ENCODE results near the gene YPEL2. TPM values are rescaled to one million over a fixed set of nuclear protein-coding genes. Genes with fewer than 3 reads are reported as not detected.

YPEL2 gene
- total and polyA plus RNA-seq, 2 of the 13 experiments (the other 11 are each of a cell fraction or from before 2014, with no cell fraction given): 8.5 to 21.1 TPM

DNA sequence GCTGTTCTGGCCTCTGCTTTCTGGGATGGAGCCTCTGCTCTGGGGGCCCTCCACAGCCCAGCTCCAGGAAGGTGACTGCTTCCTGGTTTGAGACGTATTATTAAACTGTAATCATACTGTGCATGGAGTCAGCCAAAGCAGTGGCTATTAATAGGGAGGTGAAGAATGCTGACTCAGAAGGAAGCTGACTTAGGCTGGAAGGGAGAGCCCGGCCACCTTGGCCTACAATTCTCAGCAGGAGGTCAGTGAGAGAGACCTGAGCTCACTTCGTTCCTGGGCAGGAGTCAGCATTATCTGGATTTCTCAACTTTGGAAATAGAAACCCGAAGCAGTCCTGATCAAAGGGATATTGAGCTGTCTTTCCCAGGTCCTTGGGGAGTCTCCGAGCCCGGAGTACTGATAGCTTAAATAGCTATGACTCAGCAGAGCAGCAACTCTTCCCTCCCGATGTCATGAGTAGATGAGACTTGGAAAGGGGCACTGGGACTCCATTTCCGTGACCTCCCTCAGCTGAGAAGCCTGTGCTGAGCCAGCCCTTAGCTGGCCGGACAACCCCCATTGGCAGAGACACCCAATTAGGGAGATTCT, 91.8 kb downstream of the YPEL2 start (continued):
- no peak for TF ChIP-seq ZBED4 (CRISPR knock-in tag; IDR thresholded peaks at IDR 0.05; ENCODE audit: borderline replicate concordance)
- no peak for TF ChIP-seq NCOR1 (IDR thresholded peaks at IDR 0.05; ENCODE audit: borderline replicate concordance, low read length)
- TF ChIP-seq ZNF282 (IDR thresholded peaks at IDR 0.05; ENCODE audit: partially characterized antibody): no peak
- TF ChIP-seq STAT5B (CRISPR knock-in tag; IDR thresholded peaks at IDR 0.05): no peak
- TF ChIP-seq PLSCR1 (CRISPR knock-in tag; IDR thresholded peaks at IDR 0.05; ENCODE audit: borderline replicate concordance): no peak
- TF ChIP-seq FOXM1 (CRISPR knock-in tag; IDR thresholded peaks at IDR 0.05): no peak
- TF ChIP-seq ZNF232 (CRISPR knock-in tag; IDR thresholded peaks at IDR 0.05; ENCODE audit: borderline replicate concordance): 0 out of 2 replicates have a peak, but pooled peaks have one; percentile 59
- TF ChIP-seq KAT8 (CRISPR knock-in tag; IDR thresholded peaks at IDR 0.05): 0 out of 2 replicates have a peak, but pooled peaks have one; percentile 33
- TF ChIP-seq CEBPB (IDR thresholded peaks at IDR 0.05; ENCODE audit: borderline replicate concordance, low read depth, low read length): no peak
- TF ChIP-seq FOXC1 (CRISPR knock-in tag; IDR thresholded peaks at IDR 0.05; ENCODE audit: borderline replicate concordance): peak; percentile 32; the same call in 1 of the 2 replicates
- no peak for TF ChIP-seq SNRNP70 (IDR thresholded peaks at IDR 0.05; ENCODE audit: low read depth, low read length)
- TF ChIP-seq ZFP91 (CRISPR knock-in tag; IDR thresholded peaks at IDR 0.05; ENCODE audit: borderline replicate concordance): 0 out of 2 replicates have a peak, but pooled peaks have one; percentile 10
- TF ChIP-seq PRPF4 (IDR thresholded peaks at IDR 0.05; ENCODE audit: low read depth, low read length, poor library complexity, severe bottlenecking): no peak
- TF ChIP-seq TERF1 (CRISPR knock-in tag; IDR thresholded peaks at IDR 0.05): no peak
- no peak for TF ChIP-seq ZBTB42 (CRISPR knock-in tag; IDR thresholded peaks at IDR 0.05)
- TF ChIP-seq TEF (CRISPR knock-in tag; IDR thresholded peaks at IDR 0.05): no peak
- TF ChIP-seq HMGA1 (CRISPR knock-in tag; conservative IDR thresholded peaks at IDR 0.05): no peak
- TF ChIP-seq DNMT1 (CRISPR knock-in tag; IDR thresholded peaks at IDR 0.05): no peak
- no peak for TF ChIP-seq ZNF275 (CRISPR knock-in tag; IDR thresholded peaks at IDR 0.05; ENCODE audit: borderline replicate concordance)
- no peak for TF ChIP-seq CBX5 (CRISPR knock-in tag; IDR thresholded peaks at IDR 0.05; ENCODE audit: borderline replicate concordance)
